GM19099 (cell line): ENCODE measurements around the gene CCDC157.

Experiments
- POLR2A ChIP-seq: IDR thresholded peaks from 3 replicates; pipeline ENCODE4 v1.6.1; 2011; ENCODE audit warnings: low read depth; ENCODE audit not compliant: insufficient read length; ENCODE audit errors: extremely low read depth

The CCDC157 gene

GRCh38 chr22:30361916-30362650, 5.3 kb downstream of the CCDC157 start:
- no peak for TF ChIP-seq POLR2A

GRCh38 chr22:30362651-30363281, 6.0 kb downstream of the CCDC157 start:
- no peak for TF ChIP-seq POLR2A

- TF ChIP-seq POLR2A, result no peak
Observed at GRCh38 chr22:30365891-30366290, 9.1 kb downstream of the CCDC157 start.

- no peak for TF ChIP-seq POLR2A
Observed at GRCh38 chr22:30368420-30368819, 11.6 kb downstream of the CCDC157 start.

GRCh38 chr22:30370641-30371230, 13.9 kb downstream of the CCDC157 start:
- TF ChIP-seq POLR2A, result no peak

- TF ChIP-seq POLR2A, result no peak
Observed at GRCh38 chr22:30371321-30371720, 14.5 kb downstream of the CCDC157 start.

- TF ChIP-seq POLR2A, result no peak
Observed at GRCh38 chr22:30371981-30372380, 15.2 kb downstream of the CCDC157 start.

GRCh38 chr22:30372915-30373314, 16.1 kb downstream of the CCDC157 start:
- no peak for TF ChIP-seq POLR2A

GRCh38 chr22:30373331-30374325, 16.8 kb downstream of the CCDC157 start:
- no peak for TF ChIP-seq POLR2A

GRCh38 chr22:30375312-30375849, 18.6 kb downstream of the CCDC157 start:
- no peak for TF ChIP-seq POLR2A

- no peak for TF ChIP-seq POLR2A
Observed at GRCh38 chr22:30380011-30380410, 23.2 kb downstream of the CCDC157 start.

- no peak for TF ChIP-seq POLR2A
Observed at GRCh38 chr22:30381264-30381663, 24.5 kb downstream of the CCDC157 start.

GRCh38 chr22:30382340-30382739, 25.5 kb downstream of the CCDC157 start:
- TF ChIP-seq POLR2A, result no peak

- TF ChIP-seq POLR2A, result no peak
Observed at GRCh38 chr22:30383061-30383460, 26.3 kb downstream of the CCDC157 start.

GRCh38 chr22:30385942-30386341, 29.1 kb downstream of the CCDC157 start:
- no peak for TF ChIP-seq POLR2A
